Measurements from ENCODE around the gene AK3. TPM values are rescaled to one million over a fixed set of nuclear protein-coding genes. Genes with fewer than 3 reads are reported as not detected.
A peak's percentile ranks its signal among the peaks of the same experiment; 100 is the strongest.

AK3 gene
- total RNA-seq, 1 experiment from 2014 or later = 79.2 TPM

DNA sequence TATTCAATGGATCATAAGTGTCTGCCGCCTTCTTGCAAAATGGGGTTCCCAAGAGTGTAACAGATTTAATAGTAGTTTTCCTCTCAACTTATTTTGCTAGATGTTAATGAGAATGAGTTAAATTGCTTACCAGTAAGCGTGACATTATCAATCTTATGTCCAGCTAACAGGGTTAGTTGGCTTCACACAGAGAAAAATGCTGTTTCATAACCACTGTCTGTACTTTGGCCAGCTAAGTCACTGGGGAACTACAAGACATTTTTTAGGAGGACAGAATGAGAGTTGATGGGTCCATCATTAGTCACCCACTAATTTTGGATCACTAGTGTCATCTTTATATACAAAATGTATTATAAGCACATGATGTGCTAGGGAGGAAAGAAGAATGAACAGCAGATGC lies 60.3 kb downstream of the AK3 start:
- POLR2A ChIA-PET (ENCODE audit: unreplicated experiment) = no interaction called here
- intact Hi-C loops (cut with micrococcal nuclease) = no loop called here
- no TSS peak for BruUV-seq (replicated peaks)

GRCh38 chr9:4680173-4680525 lies 60.9 kb downstream of the AK3 start:
- Histone ChIP-seq H3K27me3 (ENCODE audit: low read length) (no peaks in the 10 kb centered on the region), H3K79me2 (ENCODE audit: low read length) (peaks cover 37% of the 10 kb centered on the region), H2AFZ (ENCODE audit: low read length) (peak overlapping the region; percentile 84), H3K4me3 (ENCODE audit: low read length) (peak overlapping the region; percentile 89), H3K4me2 (ENCODE audit: low read length) (peak overlapping the region; percentile 90), H4K20me1 (ENCODE audit: low read length) (no peaks in the 10 kb centered on the region), H3K9me3 (ENCODE audit: low read length) (no peaks in the 10 kb centered on the region), H3K9me2 (replicated peaks; ENCODE audit: low read length) (no peaks in the 10 kb centered on the region), H3F3A (ENCODE audit: low read length, unreplicated experiment) (no peaks in the 10 kb centered on the region), H3K27ac (ENCODE audit: low read length) (peak overlapping the region; percentile 67), H3K4me1 (ENCODE audit: insufficient read depth, low read length) (peaks cover 25% of the 10 kb centered on the region), H3K9ac (ENCODE audit: low read length) (peak overlapping the region; percentile 87), H3K36me3 (ENCODE audit: low read depth, low read length) (no peaks in the 10 kb centered on the region)
- no peak for DNase-seq
- intact Hi-C loops (cut with micrococcal nuclease) = no loop called here
- POLR2A ChIA-PET (ENCODE audit: unreplicated experiment) = no interaction called here
- BruUV-seq (replicated peaks) = no TSS peak
- ATAC-seq = peak; percentile 4
- CTCF ChIA-PET = no interaction called here
- TF ChIP-seq EZH2phosphoT487 (IDR thresholded peaks at IDR 0.05; ENCODE audit: borderline replicate concordance, low read length) (no peak), EZH2 (IDR thresholded peaks at IDR 0.05; ENCODE audit: low read length, unreplicated experiment) (no peak)
- TF ChIP-seq, protein P1, sequence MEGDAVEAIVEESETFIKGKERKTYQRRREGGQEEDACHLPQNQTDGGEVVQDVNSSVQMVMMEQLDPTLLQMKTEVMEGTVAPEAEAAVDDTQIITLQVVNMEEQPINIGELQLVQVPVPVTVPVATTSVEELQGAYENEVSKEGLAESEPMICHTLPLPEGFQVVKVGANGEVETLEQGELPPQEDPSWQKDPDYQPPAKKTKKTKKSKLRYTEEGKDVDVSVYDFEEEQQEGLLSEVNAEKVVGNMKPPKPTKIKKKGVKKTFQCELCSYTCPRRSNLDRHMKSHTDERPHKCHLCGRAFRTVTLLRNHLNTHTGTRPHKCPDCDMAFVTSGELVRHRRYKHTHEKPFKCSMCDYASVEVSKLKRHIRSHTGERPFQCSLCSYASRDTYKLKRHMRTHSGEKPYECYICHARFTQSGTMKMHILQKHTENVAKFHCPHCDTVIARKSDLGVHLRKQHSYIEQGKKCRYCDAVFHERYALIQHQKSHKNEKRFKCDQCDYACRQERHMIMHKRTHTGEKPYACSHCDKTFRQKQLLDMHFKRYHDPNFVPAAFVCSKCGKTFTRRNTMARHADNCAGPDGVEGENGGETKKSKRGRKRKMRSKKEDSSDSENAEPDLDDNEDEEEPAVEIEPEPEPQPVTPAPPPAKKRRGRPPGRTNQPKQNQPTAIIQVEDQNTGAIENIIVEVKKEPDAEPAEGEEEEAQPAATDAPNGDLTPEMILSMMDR (conservative IDR thresholded peaks at IDR 0.05; ENCODE audit: low read depth, low read length) = no peak

More for the DNA sequence above, 60.3 kb downstream of the AK3 start:
- Histone ChIP-seq H3K27ac (ENCODE audit: low read length) (no peak overlapping the region), H3K36me3 (ENCODE audit: low read depth, low read length) (no peaks in the 10 kb centered on the region), H3K9ac (ENCODE audit: low read length) (peak overlapping the region; percentile 87; the same call in 1 of the 2 replicates), H3K9me2 (replicated peaks; ENCODE audit: low read length) (no peaks in the 10 kb centered on the region), H3K79me2 (ENCODE audit: low read length) (peaks cover 37% of the 10 kb centered on the region), H3K27me3 (ENCODE audit: low read length) (no peaks in the 10 kb centered on the region), H3K4me1 (ENCODE audit: insufficient read depth, low read length) (peaks cover 21% of the 10 kb centered on the region), H2AFZ (ENCODE audit: low read length) (no peak overlapping the region), H4K20me1 (ENCODE audit: low read length) (no peaks in the 10 kb centered on the region), H3K4me3 (ENCODE audit: low read length) (peak overlapping the region; percentile 89), H3K9me3 (ENCODE audit: low read length) (no peaks in the 10 kb centered on the region), H3F3A (ENCODE audit: low read length, unreplicated experiment) (no peaks in the 10 kb centered on the region), H3K4me2 (ENCODE audit: low read length) (peak overlapping the region; percentile 90)
- TF ChIP-seq, protein P1 (conservative IDR thresholded peaks at IDR 0.05; ENCODE audit: low read depth, low read length) = no peak
- TF ChIP-seq EZH2phosphoT487 (IDR thresholded peaks at IDR 0.05; ENCODE audit: borderline replicate concordance, low read length) (no peak), EZH2 (IDR thresholded peaks at IDR 0.05; ENCODE audit: low read length, unreplicated experiment) (no peak)
- CTCF ChIA-PET = no interaction called here
- no peak for DNase-seq
- ATAC-seq = no peak

- H3K36me3 ChIP-seq (ENCODE audit: low read depth, low read length) = no peaks in the 10 kb centered on the region
- peak; percentile 93 for DNase-seq
- ATAC-seq = peak; percentile 89
- ChIA-PET CTCF (no interaction called here), POLR2A (ENCODE audit: unreplicated experiment) (interaction anchor here (0.6 to 0.7 kb wide), 2 partner anchors 346 to 431 kb away, joined by 3 to 4 read pairs; no protein-coding TSS in a partner anchor)
- peak within 1 kb of the TSS; percentile 67 for H3K27ac ChIP-seq (ENCODE audit: low read length)
- H3K4me2 ChIP-seq (ENCODE audit: low read length) = peak within 1 kb of the TSS; percentile 90
- no peaks in the 10 kb centered on the region for H4K20me1 ChIP-seq (ENCODE audit: low read length)
- peaks cover 37% of the 10 kb centered on the region for H3K79me2 ChIP-seq (ENCODE audit: low read length)
- H3K9ac ChIP-seq (ENCODE audit: low read length) = peak within 1 kb of the TSS; percentile 87
- peak within 1 kb of the TSS; percentile 89 for H3K4me3 ChIP-seq (ENCODE audit: low read length)
- BruUV-seq (replicated peaks) = no TSS peak
- H3F3A ChIP-seq (ENCODE audit: low read length, unreplicated experiment) = no peaks in the 10 kb centered on the region
- H3K9me2 ChIP-seq (replicated peaks; ENCODE audit: low read length) = no peaks in the 10 kb centered on the region
- peaks cover 31% of the 10 kb centered on the region for H3K4me1 ChIP-seq (ENCODE audit: insufficient read depth, low read length)
- intact Hi-C loops (cut with micrococcal nuclease) = loop anchor here (1.0 to 5.0 kb wide), 3 partner anchors 17 to 187 kb away; partner anchors contain the start of genes AK3, PLPP6 and SLC1A1
- no peaks in the 10 kb centered on the region for H3K27me3 ChIP-seq (ENCODE audit: low read length)
- no peaks in the 10 kb centered on the region for H3K9me3 ChIP-seq (ENCODE audit: low read length)
- peak within 1 kb of the TSS; percentile 97 for H2AFZ ChIP-seq (ENCODE audit: low read length)
- TF ChIP-seq EZH2 (IDR thresholded peaks at IDR 0.05; ENCODE audit: low read length, unreplicated experiment) = no peak
- TF ChIP-seq, protein P1 (conservative IDR thresholded peaks at IDR 0.05; ENCODE audit: low read depth, low read length) = peak; percentile 45
- no peak for TF ChIP-seq EZH2phosphoT487 (IDR thresholded peaks at IDR 0.05; ENCODE audit: borderline replicate concordance, low read length)
These were observed 61.5 kb downstream of the AK3 start, which contains the start of gene CDC37L1 for GRCh38 chr9:4679268-4680172. TSS of gene CDC37L1 (plus strand) at chr9:4679569. CDS start at chr9:4679768, 199 bp downstream.
